Dendritic cell treated with granulocyte-macrophage colony-stimulating factor and Interleukin-4, amounts not matched to agents 40 ng/mL and 50 ng/mL, for 4 days (primary cell): ENCODE data around the gene NHP2.

Experiments
- H3K27ac Mint-ChIP-seq: one replicate; pipeline ENCODE4 v1.8.0; 2022; ENCODE audit warnings: mild to moderate bottlenecking, mixed read lengths
- H3K27me3 Mint-ChIP-seq: one replicate; pipeline ENCODE4 v1.8.0; 2022; ENCODE audit warnings: mild to moderate bottlenecking, mixed read lengths
- H3K36me3 Mint-ChIP-seq: one replicate; pipeline ENCODE4 v1.8.0; 2022; ENCODE audit warnings: low read depth, mixed read lengths
- H3K4me1 Mint-ChIP-seq: one replicate; pipeline ENCODE4 v1.8.0; 2022; ENCODE audit warnings: low read depth, mixed read lengths
- H3K4me3 Mint-ChIP-seq: one replicate; pipeline ENCODE4 v1.8.0; 2022; ENCODE audit warnings: mild to moderate bottlenecking, moderate library complexity, mixed read lengths
- H3K9me3 Mint-ChIP-seq: one replicate; pipeline ENCODE4 v1.8.0; 2022; ENCODE audit warnings: mixed read lengths
- intact Hi-C: fragments of 100-400 bp; cut with micrococcal nuclease; formaldehyde crosslinking; loops from one replicate; pipeline ENCODE4 v1.15.0; 2022

The NHP2 gene

DNA sequence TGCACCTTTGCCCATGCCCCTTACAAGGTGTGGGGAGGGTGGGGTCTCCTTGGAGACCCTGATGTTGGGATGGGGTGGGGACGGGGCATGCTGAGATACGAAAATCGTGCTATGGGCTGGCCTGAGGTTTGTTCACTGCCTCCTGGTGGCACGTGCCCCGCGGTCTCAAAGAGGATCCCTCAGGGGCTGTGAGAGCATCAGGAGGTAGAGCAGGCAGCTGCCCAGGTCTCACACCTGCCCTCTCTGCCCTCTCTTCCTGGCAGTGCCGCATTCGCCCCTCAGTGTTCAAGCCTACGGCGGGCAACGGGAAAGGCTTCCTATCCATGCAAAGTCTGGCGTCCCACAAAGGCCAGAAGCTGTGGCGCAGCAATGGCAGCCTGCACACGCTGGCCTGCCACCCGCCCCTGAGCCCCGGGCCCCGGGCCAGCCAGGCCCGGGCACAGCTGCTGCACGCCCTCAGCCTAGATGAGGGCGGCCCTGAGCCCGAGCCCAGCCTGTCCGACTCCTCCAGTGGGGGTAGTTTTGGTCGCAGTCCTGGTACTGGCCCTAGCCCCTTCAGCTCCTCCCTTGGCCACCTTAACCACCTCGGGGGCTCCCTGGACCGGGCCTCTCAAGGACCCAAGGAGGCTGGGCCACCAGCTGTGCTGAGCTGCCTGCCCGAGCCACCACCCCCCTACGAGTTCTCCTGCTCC lies 33.6 kb downstream of the NHP2 start:
- Mint-ChIP-seq H3K4me1 (peaks cover 20% of the 10 kb centered on the region), H3K27ac (no peak overlapping the region), H3K4me3 (no peak overlapping the region), H3K9me3 (no peaks in the 10 kb centered on the region), H3K36me3 (no peaks in the 10 kb centered on the region), H3K27me3 (peaks cover 62% of the 10 kb centered on the region)
- intact Hi-C loops: no loop called here

GRCh38 chr5:178117923-178118701 lies 35.6 kb downstream of the NHP2 start:
- Mint-ChIP-seq H3K4me3 (no peak overlapping the region), H3K9me3 (no peaks in the 10 kb centered on the region), H3K4me1 (peaks cover 33% of the 10 kb centered on the region), H3K36me3 (no peaks in the 10 kb centered on the region), H3K27ac (no peak overlapping the region), H3K27me3 (peaks cover 75% of the 10 kb centered on the region)
- intact Hi-C loops: no loop called here

DNA sequence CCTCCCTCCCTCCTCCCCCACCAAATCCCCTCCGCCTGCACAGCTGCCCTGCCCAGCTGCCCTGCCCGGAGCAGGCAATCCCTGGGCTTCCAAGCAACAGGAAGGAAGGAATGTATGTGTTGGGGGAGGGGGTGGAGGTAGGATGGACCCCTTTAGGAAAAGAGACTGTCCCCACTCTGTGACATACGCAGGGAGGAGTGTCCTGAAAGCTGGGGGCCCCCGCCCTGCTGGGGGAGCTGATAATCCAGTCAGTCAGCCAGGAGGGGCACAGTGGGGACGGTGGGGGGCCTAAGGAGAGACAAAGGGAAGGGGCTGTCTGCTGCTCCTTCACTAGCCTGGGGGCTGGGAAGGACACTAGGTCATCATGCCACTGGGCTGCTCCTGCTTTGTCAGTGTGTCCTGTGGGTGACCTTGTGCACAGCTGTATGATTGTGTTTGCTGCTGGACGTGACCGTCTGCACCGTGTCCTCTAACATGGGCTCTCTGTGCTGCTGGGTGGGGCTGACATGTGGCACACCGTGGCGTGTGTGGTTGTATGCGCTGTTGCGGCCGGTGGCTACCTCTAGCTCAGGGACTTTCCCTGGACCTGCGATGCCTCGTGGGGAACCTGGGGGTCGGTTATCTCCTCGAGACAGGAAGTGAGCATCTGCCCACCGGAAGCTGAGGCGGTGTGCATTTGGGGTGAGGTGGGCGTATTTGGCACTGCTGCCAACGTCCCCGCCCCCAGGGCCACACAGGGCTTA lies 37.4 kb downstream of the NHP2 start:
- peaks cover 37% of the 10 kb centered on the region for H3K4me1 Mint-ChIP-seq
- no peak overlapping the region for H3K4me3 Mint-ChIP-seq
- intact Hi-C loops: no loop called here
- H3K36me3 Mint-ChIP-seq: no peaks in the 10 kb centered on the region
- H3K27ac Mint-ChIP-seq: no peak overlapping the region
- peaks cover 80% of the 10 kb centered on the region for H3K27me3 Mint-ChIP-seq
- no peaks in the 10 kb centered on the region for H3K9me3 Mint-ChIP-seq

GRCh38 chr5:178115814-178116142 lies 37.9 kb downstream of the NHP2 start:
- no peak overlapping the region for H3K27ac Mint-ChIP-seq
- no peaks in the 10 kb centered on the region for H3K9me3 Mint-ChIP-seq
- H3K4me3 Mint-ChIP-seq: no peak overlapping the region
- peaks cover 37% of the 10 kb centered on the region for H3K4me1 Mint-ChIP-seq
- H3K36me3 Mint-ChIP-seq: no peaks in the 10 kb centered on the region
- H3K27me3 Mint-ChIP-seq: peaks cover 80% of the 10 kb centered on the region
- intact Hi-C loops: no loop called here

DNA sequence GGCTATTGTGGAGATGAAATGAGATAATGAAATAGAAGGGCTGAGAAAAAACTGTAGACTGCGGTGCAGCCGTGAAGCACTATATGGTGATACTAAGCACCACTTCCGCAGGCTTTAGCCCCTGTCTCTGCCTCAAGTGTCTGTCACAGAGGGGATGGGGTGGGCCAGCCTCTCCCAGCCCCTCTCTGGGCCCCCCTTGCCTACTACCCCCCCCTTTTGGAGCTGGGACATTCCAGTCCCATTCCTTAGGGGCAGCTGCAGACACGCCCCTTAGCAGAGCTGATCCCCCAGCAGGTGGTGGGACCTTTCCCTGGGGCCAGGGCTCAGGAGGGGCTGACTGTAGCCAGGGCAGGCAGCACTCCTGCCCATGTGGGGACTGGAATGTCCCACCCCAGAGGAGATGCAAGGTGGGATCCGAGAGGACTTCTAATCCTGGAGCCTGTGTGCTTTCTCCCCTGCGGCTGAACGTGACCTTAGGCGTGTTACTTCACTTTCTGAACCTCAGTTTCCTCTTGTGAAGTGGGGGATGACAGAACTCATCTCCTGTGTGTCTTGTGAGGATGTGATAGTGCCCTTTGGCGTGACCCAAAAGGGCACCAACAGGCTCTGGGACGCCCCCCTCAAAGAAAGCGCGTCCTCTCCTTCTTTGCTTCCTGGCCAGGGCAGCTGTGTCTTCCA lies 38.4 kb downstream of the NHP2 start:
- Mint-ChIP-seq H3K27ac (no peak overlapping the region), H3K4me3 (no peak overlapping the region), H3K27me3 (peaks cover 80% of the 10 kb centered on the region), H3K4me1 (peaks cover 37% of the 10 kb centered on the region), H3K9me3 (no peaks in the 10 kb centered on the region), H3K36me3 (no peaks in the 10 kb centered on the region)
- intact Hi-C loops: no loop called here

DNA sequence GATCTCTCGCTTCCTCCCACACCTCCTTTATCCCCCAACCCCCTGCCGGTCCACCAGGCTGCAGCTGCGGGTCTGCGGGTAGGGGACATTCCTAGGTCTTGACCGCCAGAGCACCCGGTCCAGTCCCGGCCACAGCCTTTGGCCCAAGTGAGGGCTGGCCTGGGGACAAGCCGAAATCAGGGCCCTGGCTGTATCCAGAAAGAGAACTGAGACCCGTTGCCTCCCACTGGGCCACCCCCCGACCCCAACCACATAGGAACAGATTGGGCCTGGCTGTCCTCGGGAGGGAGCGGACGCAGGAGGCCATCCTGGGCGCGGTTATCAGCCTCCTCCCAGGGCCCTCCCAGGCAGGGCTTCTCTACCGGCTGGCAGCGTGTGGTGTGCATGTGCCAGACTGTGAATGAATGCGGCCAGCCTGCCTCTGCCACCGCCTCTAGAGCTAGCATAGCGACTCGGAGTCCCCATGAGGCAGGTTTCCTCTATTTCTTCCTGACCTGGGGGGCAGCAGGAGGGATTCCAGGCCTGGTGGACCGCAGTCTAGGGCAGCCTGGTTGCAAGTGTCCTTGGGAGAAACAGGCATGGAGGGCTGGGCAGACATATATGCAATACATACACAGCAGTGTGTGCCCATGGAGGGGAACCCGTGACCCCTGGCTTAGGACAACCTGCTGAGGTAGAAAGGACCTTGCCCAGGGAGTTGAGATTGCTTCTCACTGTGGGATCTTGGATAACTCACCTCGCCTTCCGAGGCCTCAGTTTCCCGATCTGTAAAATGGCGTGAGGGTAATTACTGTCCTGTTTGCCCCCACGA lies 39.2 kb downstream of the NHP2 start:
- Mint-ChIP-seq H3K4me1 (peaks cover 37% of the 10 kb centered on the region), H3K27me3 (peaks cover 83% of the 10 kb centered on the region), H3K9me3 (no peaks in the 10 kb centered on the region), H3K4me3 (peak overlapping the region; percentile 72), H3K27ac (no peak overlapping the region), H3K36me3 (no peaks in the 10 kb centered on the region)
- intact Hi-C loops: no loop called here

DNA sequence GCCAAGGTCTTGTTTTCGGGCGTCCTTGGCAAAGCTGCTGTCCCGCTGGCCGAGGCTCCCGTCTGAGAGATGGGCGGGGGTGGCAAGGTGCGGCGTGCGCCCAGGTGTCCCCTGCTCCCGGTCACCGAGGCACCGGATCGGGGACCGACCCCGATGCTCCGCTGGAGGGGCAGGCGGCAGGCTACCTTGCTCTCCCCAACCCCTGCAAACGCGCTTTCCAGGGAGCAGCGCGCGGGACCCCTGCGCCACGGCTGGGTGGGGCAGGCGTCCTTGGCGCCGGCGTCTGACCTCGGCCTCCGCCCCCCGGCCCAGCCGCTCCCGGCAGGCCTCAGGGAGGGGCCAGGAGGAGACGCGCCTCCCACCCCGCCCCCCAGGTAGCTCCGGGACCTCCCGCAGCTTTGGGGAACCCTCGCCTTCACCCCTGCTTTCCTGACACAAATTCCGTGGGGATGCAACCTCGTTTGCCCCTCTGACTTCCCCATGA lies 39.8 kb downstream of the NHP2 start:
- no peak overlapping the region for H3K27ac Mint-ChIP-seq
- H3K9me3 Mint-ChIP-seq: no peaks in the 10 kb centered on the region
- intact Hi-C loops: no loop called here
- peak overlapping the region; percentile 72 for H3K4me3 Mint-ChIP-seq
- H3K27me3 Mint-ChIP-seq: peaks cover 77% of the 10 kb centered on the region
- H3K36me3 Mint-ChIP-seq: no peaks in the 10 kb centered on the region
- peaks cover 41% of the 10 kb centered on the region for H3K4me1 Mint-ChIP-seq

- H3K36me3 Mint-ChIP-seq: no peaks in the 10 kb centered on the region
- no peaks in the 10 kb centered on the region for H3K9me3 Mint-ChIP-seq
- H3K27me3 Mint-ChIP-seq: peaks cover 77% of the 10 kb centered on the region
- peaks cover 47% of the 10 kb centered on the region for H3K4me1 Mint-ChIP-seq
- H3K27ac Mint-ChIP-seq: no peak within 1 kb of the TSS
- H3K4me3 Mint-ChIP-seq: peak within 1 kb of the TSS; percentile 72
- intact Hi-C loops: no loop called here
Measured at GRCh38 chr5:178113141-178113787, 40.4 kb downstream of the NHP2 start, which contains the start of gene N4BP3. Gene N4BP3 (plus strand): TSS chr5:178113532. CDS start chr5:178119584, 6,052 bp downstream.

- H3K9me3 Mint-ChIP-seq: no peaks in the 10 kb centered on the region
- H3K36me3 Mint-ChIP-seq: no peaks in the 10 kb centered on the region
- intact Hi-C loops: no loop called here
- no peak overlapping the region for H3K27ac Mint-ChIP-seq
- peak overlapping the region; percentile 58 for H3K4me3 Mint-ChIP-seq
- peaks cover 77% of the 10 kb centered on the region for H3K27me3 Mint-ChIP-seq
- peaks cover 52% of the 10 kb centered on the region for H3K4me1 Mint-ChIP-seq
Measured at GRCh38 chr5:178112545-178112944, 41.1 kb downstream of the NHP2 start.

- Mint-ChIP-seq H3K4me1 (peaks cover 51% of the 10 kb centered on the region), H3K27me3 (peaks cover 74% of the 10 kb centered on the region), H3K4me3 (no peak overlapping the region), H3K36me3 (no peaks in the 10 kb centered on the region), H3K9me3 (no peaks in the 10 kb centered on the region), H3K27ac (no peak overlapping the region)
- intact Hi-C loops: no loop called here
Measured at GRCh38 chr5:178111925-178112324, 41.8 kb downstream of the NHP2 start.

- intact Hi-C loops: no loop called here
- Mint-ChIP-seq H3K36me3 (no peaks in the 10 kb centered on the region), H3K27ac (no peak overlapping the region), H3K4me3 (no peak overlapping the region), H3K4me1 (peaks cover 37% of the 10 kb centered on the region), H3K9me3 (no peaks in the 10 kb centered on the region), H3K27me3 (peaks cover 71% of the 10 kb centered on the region)
Measured at GRCh38 chr5:178110511-178110910, 43.2 kb downstream of the NHP2 start.

GRCh38 chr5:178108966-178109365 lies 44.7 kb downstream of the NHP2 start:
- no peaks in the 10 kb centered on the region for H3K9me3 Mint-ChIP-seq
- intact Hi-C loops: no loop called here
- no peak overlapping the region for H3K27ac Mint-ChIP-seq
- peaks cover 64% of the 10 kb centered on the region for H3K27me3 Mint-ChIP-seq
- peaks cover 30% of the 10 kb centered on the region for H3K4me1 Mint-ChIP-seq
- H3K4me3 Mint-ChIP-seq: no peak overlapping the region
- no peaks in the 10 kb centered on the region for H3K36me3 Mint-ChIP-seq

GRCh38 chr5:178108446-178108845 lies 45.2 kb downstream of the NHP2 start:
- peaks cover 28% of the 10 kb centered on the region for H3K4me1 Mint-ChIP-seq
- no peak overlapping the region for H3K27ac Mint-ChIP-seq
- intact Hi-C loops: no loop called here

More at GRCh38 chr5:178108446-178108845, 45.2 kb downstream of the NHP2 start:
- peaks cover 65% of the 10 kb centered on the region for H3K27me3 Mint-ChIP-seq
- H3K36me3 Mint-ChIP-seq: no peaks in the 10 kb centered on the region
- no peaks in the 10 kb centered on the region for H3K9me3 Mint-ChIP-seq
- no peak overlapping the region for H3K4me3 Mint-ChIP-seq
